OCI-LY3 (cell line): ENCODE measurements around the gene C12orf57.

Experiments used
- H2AFZ ChIP-seq: fragments of 200-600, 300-600 bp; shearing (Covaris generic); 2 replicates; pipeline ENCODE4 v1.6.0; 2014; ENCODE audit warnings: antibody characterized with exemption, low read depth, low read length
- H3K27ac ChIP-seq: fragments of 200-600, 300-600 bp; sonication (generic); 2 replicates; pipeline ENCODE4 v1.5.1; 2014; ENCODE audit warnings: mild to moderate bottlenecking, low read length, moderate library complexity, mixed read lengths
- H3K27me3 ChIP-seq: fragments of 200-600, 300-600 bp; sonication (generic); 2 replicates; pipeline ENCODE4 v1.6.1; 2014; ENCODE audit warnings: low read depth, low read length, mixed read lengths
- H3K36me3 ChIP-seq: fragments of 200-600, 300-600 bp; sonication (generic); replicated peaks from 2 replicates; pipeline ENCODE3; 2014; ENCODE audit warnings: low read depth, low read length, mixed read lengths
- H3K4me1 ChIP-seq: fragments of 300-600, 200-600 bp; sonication (generic); 2 replicates; pipeline ENCODE4 v1.6.1; 2014; ENCODE audit warnings: low read length, mixed read lengths
- H3K4me2 ChIP-seq: fragments of 200-600, 300-600 bp; sonication (generic); 2 replicates; pipeline ENCODE4 v1.6.1; 2014; ENCODE audit warnings: low read length, mixed read lengths
- H3K4me3 ChIP-seq: fragments of 300-600, 200-600 bp; sonication (generic); 2 replicates; pipeline ENCODE4 v1.5.1; 2014; ENCODE audit warnings: antibody characterized with exemption, mild to moderate bottlenecking, low read length, moderate library complexity
- H3K79me2 ChIP-seq: fragments of 300-600, 200-600 bp; shearing (Covaris generic); 2 replicates; pipeline ENCODE4 v1.6.1; 2014; ENCODE audit warnings: mild to moderate bottlenecking, low read length, mixed read lengths
- H3K9ac ChIP-seq: fragments of 300-600, 200-600 bp; shearing (Covaris generic); 2 replicates; pipeline ENCODE4 v1.6.0; 2014; ENCODE audit warnings: mild to moderate bottlenecking, low read length, moderate library complexity
- H3K9me3 ChIP-seq: fragments of 200-600, 300-600 bp; shearing (Covaris generic); 2 replicates; pipeline ENCODE4 v1.6.1; 2014; ENCODE audit warnings: low read length, mixed read lengths; ENCODE audit not compliant: insufficient read depth
- H4K20me1 ChIP-seq: fragments of 200-600, 300-600 bp; sonication (generic); 2 replicates; pipeline ENCODE4 v1.6.1; 2016; ENCODE audit warnings: low read length, mixed read lengths; ENCODE audit not compliant: insufficient read depth
- EZH2phosphoT487 ChIP-seq: fragments of 200-600 bp; shearing (Covaris generic); IDR thresholded peaks from 2 replicates; pipeline ENCODE4 v1.6.1; 2018; ENCODE audit warnings: antibody characterized with exemption, mixed run types, low read depth
- TF ChIP-seq, protein P1 (sequence below): fragments of 200-600, 300-600 bp; sonication (generic); IDR thresholded peaks from 2 replicates; pipeline ENCODE4 v1.5.1; 2014; ENCODE audit warnings: antibody characterized with exemption, low read length, low read depth

C12orf57 gene

DNA sequence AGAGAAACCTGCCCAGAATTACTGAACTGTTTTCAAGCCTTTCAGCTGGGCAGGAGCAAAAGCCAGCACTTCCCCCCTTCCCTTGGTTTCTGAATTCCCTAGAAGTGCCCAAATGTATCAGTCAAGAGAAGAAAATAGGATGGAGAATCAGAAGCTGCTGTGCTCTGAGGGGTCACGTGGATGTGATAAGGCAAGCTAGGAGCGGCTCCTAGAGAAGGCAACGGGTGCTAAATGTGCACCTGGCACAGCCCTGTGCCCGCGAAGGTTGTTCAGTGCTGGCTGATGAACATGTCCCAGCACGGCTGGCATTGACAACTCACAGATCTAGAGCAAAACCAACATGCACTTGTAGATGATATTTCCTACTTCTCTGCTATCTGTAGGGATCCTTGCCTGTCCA lies 35.2 kb downstream of the C12orf57 start:
- Histone ChIP-seq H4K20me1 (no peaks in the 10 kb centered on the region), H3K79me2 (peaks cover 3% of the 10 kb centered on the region), H3K27ac (no peak overlapping the region), H3K4me3 (no peak overlapping the region), H3K4me2 (no peak overlapping the region), H3K9ac (no peak overlapping the region), H3K9me3 (no peaks in the 10 kb centered on the region), H3K27me3 (no peaks in the 10 kb centered on the region), H2AFZ (no peak overlapping the region), H3K4me1 (no peaks in the 10 kb centered on the region), H3K36me3 (peaks cover 63% of the 10 kb centered on the region)
- TF ChIP-seq, protein P1, sequence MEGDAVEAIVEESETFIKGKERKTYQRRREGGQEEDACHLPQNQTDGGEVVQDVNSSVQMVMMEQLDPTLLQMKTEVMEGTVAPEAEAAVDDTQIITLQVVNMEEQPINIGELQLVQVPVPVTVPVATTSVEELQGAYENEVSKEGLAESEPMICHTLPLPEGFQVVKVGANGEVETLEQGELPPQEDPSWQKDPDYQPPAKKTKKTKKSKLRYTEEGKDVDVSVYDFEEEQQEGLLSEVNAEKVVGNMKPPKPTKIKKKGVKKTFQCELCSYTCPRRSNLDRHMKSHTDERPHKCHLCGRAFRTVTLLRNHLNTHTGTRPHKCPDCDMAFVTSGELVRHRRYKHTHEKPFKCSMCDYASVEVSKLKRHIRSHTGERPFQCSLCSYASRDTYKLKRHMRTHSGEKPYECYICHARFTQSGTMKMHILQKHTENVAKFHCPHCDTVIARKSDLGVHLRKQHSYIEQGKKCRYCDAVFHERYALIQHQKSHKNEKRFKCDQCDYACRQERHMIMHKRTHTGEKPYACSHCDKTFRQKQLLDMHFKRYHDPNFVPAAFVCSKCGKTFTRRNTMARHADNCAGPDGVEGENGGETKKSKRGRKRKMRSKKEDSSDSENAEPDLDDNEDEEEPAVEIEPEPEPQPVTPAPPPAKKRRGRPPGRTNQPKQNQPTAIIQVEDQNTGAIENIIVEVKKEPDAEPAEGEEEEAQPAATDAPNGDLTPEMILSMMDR = no peak
- TF ChIP-seq EZH2phosphoT487 = no peak

DNA sequence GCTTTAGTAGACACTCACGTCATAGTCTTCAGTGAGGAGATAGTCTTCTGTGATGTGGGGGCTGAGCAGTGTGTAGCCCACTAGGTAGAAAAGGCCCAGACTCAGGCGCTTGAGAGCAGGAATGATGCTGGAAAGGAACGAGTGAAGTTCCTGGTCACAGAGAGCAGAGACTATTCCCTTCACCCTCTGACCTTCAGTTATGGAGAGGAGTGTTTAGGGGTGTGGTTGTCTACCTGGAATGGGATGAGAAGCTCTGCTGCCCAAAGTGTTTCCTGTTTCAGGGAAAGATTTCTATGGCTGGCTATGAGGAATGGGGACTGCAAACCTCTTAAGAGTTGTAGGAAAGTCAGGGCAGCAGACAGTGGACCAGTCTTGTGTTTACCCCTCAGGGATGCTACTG lies 35.6 kb downstream of the C12orf57 start:
- Histone ChIP-seq H3K27me3 (no peaks in the 10 kb centered on the region), H3K4me2 (no peak overlapping the region), H3K9ac (no peak overlapping the region), H3K9me3 (no peaks in the 10 kb centered on the region), H3K4me3 (no peak overlapping the region), H2AFZ (no peak overlapping the region), H4K20me1 (no peaks in the 10 kb centered on the region), H3K79me2 (no peaks in the 10 kb centered on the region; the same call in 1 of the 2 replicates), H3K36me3 (peaks cover 62% of the 10 kb centered on the region), H3K27ac (no peak overlapping the region), H3K4me1 (no peaks in the 10 kb centered on the region)
- no peak for TF ChIP-seq EZH2phosphoT487
- TF ChIP-seq, protein P1 = no peak

DNA sequence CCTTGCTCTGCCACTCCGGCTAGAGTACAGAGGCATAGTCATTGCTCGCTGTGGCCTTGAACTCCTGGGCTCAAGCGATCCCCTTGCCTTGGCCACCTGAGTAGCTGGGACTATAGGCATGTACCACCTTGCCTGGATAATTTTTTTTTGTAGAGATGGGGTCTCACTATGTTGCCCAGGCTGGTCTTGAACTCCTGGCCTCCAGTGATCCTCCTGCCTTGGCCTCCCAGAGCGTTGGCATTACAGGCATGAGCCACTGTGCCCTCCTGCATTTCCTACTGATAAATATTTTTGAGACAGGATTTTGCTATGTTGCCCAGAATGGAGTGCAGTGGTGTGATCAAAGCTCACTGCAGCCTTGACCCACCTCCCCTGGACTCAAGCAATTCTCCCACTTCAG lies 36.3 kb downstream of the C12orf57 start:
- TF ChIP-seq, protein P1 = no peak
- TF ChIP-seq EZH2phosphoT487 = no peak
- peaks cover 56% of the 10 kb centered on the region for H3K36me3 ChIP-seq

DNA sequence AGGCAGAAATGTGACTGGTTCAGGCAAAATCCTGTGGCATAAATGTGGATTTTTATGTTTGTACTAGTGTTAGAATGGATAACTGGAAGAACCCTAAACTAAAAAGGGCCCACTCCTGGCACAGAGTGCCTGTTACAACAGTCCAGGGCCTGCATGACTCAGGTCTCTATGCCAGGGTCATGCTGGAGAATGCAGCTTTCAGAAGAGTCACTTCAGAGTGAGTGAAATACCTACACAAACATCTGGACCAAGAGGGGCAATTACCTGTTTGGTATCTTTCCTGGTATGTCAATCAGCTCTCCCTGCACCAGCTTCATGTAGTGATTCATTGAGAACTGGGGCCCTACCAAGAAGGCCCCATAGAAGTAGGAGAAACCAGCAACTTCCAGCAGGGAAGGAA lies 36.9 kb downstream of the C12orf57 start:
- Histone ChIP-seq H3K36me3 (peaks cover 49% of the 10 kb centered on the region), H3K9ac (no peak overlapping the region)

More for the DNA sequence above, 36.3 kb downstream of the C12orf57 start:
- H3K79me2 ChIP-seq = no peaks in the 10 kb centered on the region
- no peaks in the 10 kb centered on the region for H3K9me3 ChIP-seq
- no peaks in the 10 kb centered on the region for H3K4me1 ChIP-seq
- H3K4me2 ChIP-seq = no peak overlapping the region
- no peak overlapping the region for H3K4me3 ChIP-seq
- no peaks in the 10 kb centered on the region for H4K20me1 ChIP-seq
- no peak overlapping the region for H2AFZ ChIP-seq
- no peak overlapping the region for H3K27ac ChIP-seq
- H3K9ac ChIP-seq = no peak overlapping the region
- no peaks in the 10 kb centered on the region for H3K27me3 ChIP-seq

More for the DNA sequence above, 36.9 kb downstream of the C12orf57 start:
- Histone ChIP-seq H3K27ac (no peak overlapping the region), H4K20me1 (no peaks in the 10 kb centered on the region), H3K79me2 (no peaks in the 10 kb centered on the region), H3K4me1 (no peaks in the 10 kb centered on the region), H3K9me3 (no peaks in the 10 kb centered on the region), H3K27me3 (no peaks in the 10 kb centered on the region), H3K4me3 (no peak overlapping the region), H3K4me2 (no peak overlapping the region), H2AFZ (no peak overlapping the region)
- TF ChIP-seq EZH2phosphoT487 = no peak
- TF ChIP-seq, protein P1 = no peak
